ENCODE data around the gene TTN. TPM values are rescaled to one million over a fixed set of nuclear protein-coding genes. Genes with fewer than 3 reads are reported as not detected.

TTN gene
- total RNA-seq, 1 donor from 2014 or later, result not detected

- no peaks in the 10 kb centered on the region for H3K36me3 Mint-ChIP-seq (ENCODE audit: low read depth)
- TF ChIP-seq, protein P1, sequence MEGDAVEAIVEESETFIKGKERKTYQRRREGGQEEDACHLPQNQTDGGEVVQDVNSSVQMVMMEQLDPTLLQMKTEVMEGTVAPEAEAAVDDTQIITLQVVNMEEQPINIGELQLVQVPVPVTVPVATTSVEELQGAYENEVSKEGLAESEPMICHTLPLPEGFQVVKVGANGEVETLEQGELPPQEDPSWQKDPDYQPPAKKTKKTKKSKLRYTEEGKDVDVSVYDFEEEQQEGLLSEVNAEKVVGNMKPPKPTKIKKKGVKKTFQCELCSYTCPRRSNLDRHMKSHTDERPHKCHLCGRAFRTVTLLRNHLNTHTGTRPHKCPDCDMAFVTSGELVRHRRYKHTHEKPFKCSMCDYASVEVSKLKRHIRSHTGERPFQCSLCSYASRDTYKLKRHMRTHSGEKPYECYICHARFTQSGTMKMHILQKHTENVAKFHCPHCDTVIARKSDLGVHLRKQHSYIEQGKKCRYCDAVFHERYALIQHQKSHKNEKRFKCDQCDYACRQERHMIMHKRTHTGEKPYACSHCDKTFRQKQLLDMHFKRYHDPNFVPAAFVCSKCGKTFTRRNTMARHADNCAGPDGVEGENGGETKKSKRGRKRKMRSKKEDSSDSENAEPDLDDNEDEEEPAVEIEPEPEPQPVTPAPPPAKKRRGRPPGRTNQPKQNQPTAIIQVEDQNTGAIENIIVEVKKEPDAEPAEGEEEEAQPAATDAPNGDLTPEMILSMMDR (IDR thresholded peaks at IDR 0.05), result no peak
- no peak overlapping the region for H3K4me3 Mint-ChIP-seq (ENCODE audit: unreplicated experiment)
- H3K27ac Mint-ChIP-seq (ENCODE audit: unreplicated experiment), result no peak overlapping the region
- H3K9me3 Mint-ChIP-seq (ENCODE audit: low read depth), result peaks cover 20% of the 10 kb centered on the region
- DNase-seq (ENCODE audit: low spot score), result no peak
- no peaks in the 10 kb centered on the region for H3K4me1 Mint-ChIP-seq (ENCODE audit: low read depth)
- peaks cover 39% of the 10 kb centered on the region for H3K27me3 Mint-ChIP-seq (ENCODE audit: low read depth)
Measured at GRCh38 chr2:178722296-178722695, 84.9 kb downstream of the TTN start.

GRCh38 chr2:178718988-178719387 is 88.2 kb downstream of the TTN start:
- Mint-ChIP-seq H3K36me3 (ENCODE audit: low read depth) (no peaks in the 10 kb centered on the region), H3K9me3 (ENCODE audit: low read depth) (peaks cover 18% of the 10 kb centered on the region), H3K27ac (ENCODE audit: unreplicated experiment) (no peak overlapping the region)

DNA sequence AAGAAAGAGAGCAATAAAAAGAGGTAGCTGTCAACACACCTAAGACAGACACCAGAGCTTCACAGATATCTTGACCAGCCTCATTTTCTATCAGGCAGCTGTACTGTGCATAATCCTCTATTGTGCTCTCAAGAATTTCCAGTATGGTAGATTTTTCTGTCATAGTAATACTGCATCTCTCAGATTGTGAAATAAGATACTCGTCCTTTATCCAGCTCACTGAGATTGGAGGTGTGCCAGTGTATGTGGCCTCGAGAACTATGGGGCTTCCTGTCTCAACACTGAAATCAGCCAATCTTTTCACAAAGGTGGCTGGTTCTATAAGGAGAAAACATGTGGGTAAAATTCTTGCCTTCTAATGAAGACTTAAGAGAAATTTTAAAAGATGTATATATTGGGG is 88.9 kb downstream of the TTN start:
- TF ChIP-seq, protein P1 (IDR thresholded peaks at IDR 0.05), result no peak
- Mint-ChIP-seq H3K4me3 (ENCODE audit: unreplicated experiment) (no peak overlapping the region), H3K27ac (ENCODE audit: unreplicated experiment) (no peak overlapping the region)

More at GRCh38 chr2:178718988-178719387, 88.2 kb downstream of the TTN start:
- Mint-ChIP-seq H3K4me3 (ENCODE audit: unreplicated experiment) (no peak overlapping the region), H3K4me1 (ENCODE audit: low read depth) (no peaks in the 10 kb centered on the region), H3K27me3 (ENCODE audit: low read depth) (peaks cover 19% of the 10 kb centered on the region)
- DNase-seq (ENCODE audit: low spot score), result no peak
- TF ChIP-seq, protein P1 (IDR thresholded peaks at IDR 0.05), result no peak

GRCh38 chr2:178716394-178716793 is 90.8 kb downstream of the TTN start:
- H3K27me3 Mint-ChIP-seq (ENCODE audit: low read depth), result peaks cover 7% of the 10 kb centered on the region
- no peak overlapping the region for H3K4me3 Mint-ChIP-seq (ENCODE audit: unreplicated experiment)
- TF ChIP-seq, protein P1 (IDR thresholded peaks at IDR 0.05), result no peak
- no peak for DNase-seq (ENCODE audit: low spot score)
- H3K9me3 Mint-ChIP-seq (ENCODE audit: low read depth), result peaks cover 18% of the 10 kb centered on the region
- H3K4me1 Mint-ChIP-seq (ENCODE audit: low read depth), result no peaks in the 10 kb centered on the region
- H3K27ac Mint-ChIP-seq (ENCODE audit: unreplicated experiment), result no peak overlapping the region
- H3K36me3 Mint-ChIP-seq (ENCODE audit: low read depth), result no peaks in the 10 kb centered on the region

More for the DNA sequence above, 88.9 kb downstream of the TTN start:
- H3K9me3 Mint-ChIP-seq (ENCODE audit: low read depth), result peaks cover 16% of the 10 kb centered on the region
- no peak for DNase-seq (ENCODE audit: low spot score)
- H3K27me3 Mint-ChIP-seq (ENCODE audit: low read depth), result peaks cover 14% of the 10 kb centered on the region
- H3K36me3 Mint-ChIP-seq (ENCODE audit: low read depth), result no peaks in the 10 kb centered on the region
- no peaks in the 10 kb centered on the region for H3K4me1 Mint-ChIP-seq (ENCODE audit: low read depth)

DNA sequence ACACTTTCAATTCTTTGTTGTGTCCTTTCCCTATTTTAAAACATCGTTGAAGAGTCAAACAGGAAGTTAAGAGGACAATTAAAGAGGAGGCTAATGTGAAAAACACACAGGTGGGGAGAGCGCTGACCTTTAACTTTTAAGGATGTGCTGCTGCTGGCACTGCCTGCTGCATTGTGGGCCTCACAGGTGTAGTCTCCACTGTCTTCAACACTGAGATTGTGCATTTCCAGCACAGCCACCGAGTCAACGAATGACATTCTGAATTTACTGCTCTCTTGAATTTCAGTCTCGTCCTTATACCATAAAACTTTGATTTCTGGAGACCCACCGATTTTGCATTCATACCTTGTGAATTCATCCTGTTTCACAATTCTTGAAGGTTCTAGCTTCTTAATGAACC is 91.9 kb downstream of the TTN start:
- Mint-ChIP-seq H3K36me3 (ENCODE audit: low read depth) (no peaks in the 10 kb centered on the region), H3K9me3 (ENCODE audit: low read depth) (peaks cover 18% of the 10 kb centered on the region)
- TF ChIP-seq, protein P1 (IDR thresholded peaks at IDR 0.05), result no peak

More for the DNA sequence above, 91.9 kb downstream of the TTN start:
- Mint-ChIP-seq H3K4me3 (ENCODE audit: unreplicated experiment) (no peak overlapping the region), H3K27me3 (ENCODE audit: low read depth) (peaks cover 7% of the 10 kb centered on the region), H3K27ac (ENCODE audit: unreplicated experiment) (no peak overlapping the region), H3K4me1 (ENCODE audit: low read depth) (no peaks in the 10 kb centered on the region)
- no peak for DNase-seq (ENCODE audit: low spot score)

All from chondrocyte (in vitro differentiated cells).